Endothelial cell of umbilical vein (primary cell): Measurements from ENCODE around the gene LRRN3. TPM values are rescaled to one million over a fixed set of nuclear protein-coding genes. Genes with fewer than 3 reads are reported as not detected.

Source experiments
- BruUV-seq: library from RNA; stranded (reverse); fragments of 400-500 nt; replicated peaks from 2 replicates; lab custom pipeline; 2021; lab: Mats Ljungman, UMichigan
- CTCF ChIA-PET: fragments of 300-600, 350-600 bp; sonication (Branson Sonifier 250); formaldehyde crosslinking; loops from one replicate; lab custom pipeline; 2021; ENCODE audit warnings: antibody characterized with exemption, inconsistent platforms; lab: Charles Lee
- POLR2A ChIA-PET: fragments of 300-600, 350-600 bp; sonication (Branson Sonifier 250); formaldehyde crosslinking; loops from one replicate; lab custom pipeline; 2021; ENCODE audit warnings: antibody characterized with exemption, inconsistent platforms; lab: Charles Lee
- DNase-seq: peaks from one replicate; pipeline ENCODE4 v3.0.0-alpha.2; 2011; ENCODE audit warnings: low read depth, low spot score
- FAIRE-seq: peaks from 2 replicates; lab custom pipeline; 2011; peaks lifted over from hg19 to GRCh38; lab: Jason Lieb, UNC
- H2AFZ ChIP-seq: 2 replicates; pipeline ENCODE4 v1.6.0; 2012; ENCODE audit warnings: low read depth, low read length, control low read depth, inconsistent platforms
- H3K27ac ChIP-seq: 2 replicates; pipeline ENCODE4 v1.5.1; 2011; ENCODE audit warnings: low read depth, mild to moderate bottlenecking, control low read depth, low read length, moderate library complexity; ENCODE audit not compliant: insufficient read depth
- H3K27me3 ChIP-seq, 2 experiments: 2 replicates each; pipeline versions ENCODE4 v1.6.0 to v1.6.1; 2011; ENCODE audit warnings: low read length in 2 of 2, mixed read lengths in 1 of 2; ENCODE audit not compliant: control insufficient read depth in 2 of 2, insufficient read depth in 2 of 2
- H3K36me3 ChIP-seq, 2 experiments: 2 replicates in 1 of 2; 3 replicates in 1 of 2; pipeline ENCODE4 v1.5.1; 2011; ENCODE audit warnings: low read length in 2 of 2, mild to moderate bottlenecking in 1 of 2, moderate library complexity in 1 of 2; ENCODE audit not compliant: control insufficient read depth in 2 of 2, insufficient read depth in 2 of 2; ENCODE audit errors: extremely low read depth in 1 of 2
- H3K4me1 ChIP-seq: 3 replicates; pipeline ENCODE4 v1.5.1; 2011; ENCODE audit warnings: mild to moderate bottlenecking, low read length; ENCODE audit not compliant: control insufficient read depth, insufficient read depth; ENCODE audit errors: extremely low read depth
- H3K4me2 ChIP-seq: 2 replicates; pipeline ENCODE4 v1.6.1; 2011; ENCODE audit warnings: low read length, control low read depth, mixed read lengths; ENCODE audit not compliant: insufficient read depth
- H3K4me3 ChIP-seq, 3 experiments: fragments of 200-600 bp in 1 of 3; sonication (generic), shearing (Covaris generic) in 1 of 3; replicated peaks in 1 of 3; 2 replicates each; pipeline ENCODE4 v1.5.1; 2011 to 2016; ENCODE audit warnings: control low read depth in 3 of 3, low read length in 3 of 3, mild to moderate bottlenecking in 2 of 3, inconsistent platforms in 1 of 3, low read depth in 1 of 3, moderate library complexity in 1 of 3; ENCODE audit not compliant: insufficient read depth in 1 of 3
- H3K79me2 ChIP-seq: 2 replicates; pipeline ENCODE4 v1.6.0; 2012; ENCODE audit warnings: low read length, inconsistent platforms; ENCODE audit not compliant: control insufficient read depth, insufficient read depth
- H3K9ac ChIP-seq: replicated peaks from 2 replicates; pipeline ENCODE3; 2011; ENCODE audit warnings: low read length, control low read depth; ENCODE audit not compliant: insufficient read depth; ENCODE audit errors: extremely low read depth
- H3K9me1 ChIP-seq: replicated peaks from 3 replicates; pipeline ENCODE4 v1.6.0; 2011; ENCODE audit warnings: mild to moderate bottlenecking, low read length; ENCODE audit not compliant: control insufficient read depth, insufficient read depth; ENCODE audit errors: extremely low read depth
- H3K9me3 ChIP-seq: replicated peaks from 2 replicates; pipeline ENCODE4 v1.5.1; 2012; ENCODE audit warnings: low read length, inconsistent platforms; ENCODE audit not compliant: control insufficient read depth, insufficient read depth
- H4K20me1 ChIP-seq: replicated peaks from 2 replicates; pipeline ENCODE3; 2011; ENCODE audit warnings: mild to moderate bottlenecking, low read length; ENCODE audit not compliant: control insufficient read depth, insufficient read depth; ENCODE audit errors: extremely low read depth
- CTCF ChIP-seq, 2 donors: IDR thresholded peaks; 1 replicate in 1 of 2; 2 replicates in 1 of 2; pipeline ENCODE4 v1.5.1; 2011; ENCODE audit warnings: low read length in 2 of 2, mild to moderate bottlenecking in 2 of 2, moderate library complexity in 2 of 2, control low read depth in 1 of 2, inconsistent platforms in 1 of 2, low read depth in 1 of 2; ENCODE audit not compliant: insufficient read depth in 1 of 2; ENCODE audit errors: extremely low read depth in 1 of 2
- EZH2 ChIP-seq: IDR thresholded peaks from 2 replicates; pipeline ENCODE4 v1.6.1; 2012; ENCODE audit warnings: borderline replicate concordance, low read depth, mild to moderate bottlenecking, moderate library complexity, low read length, inconsistent platforms; ENCODE audit not compliant: severe bottlenecking
- FOS ChIP-seq: IDR thresholded peaks from 2 replicates; pipeline ENCODE4 v1.6.1; 2011; ENCODE audit warnings: mild to moderate bottlenecking, low read length, moderate library complexity, borderline replicate concordance; ENCODE audit not compliant: insufficient read depth
- GATA2 ChIP-seq: IDR thresholded peaks from 2 replicates; pipeline ENCODE4 v1.7.0; 2011; ENCODE audit warnings: low read depth, mild to moderate bottlenecking, moderate library complexity, mixed read lengths, low read length; ENCODE audit not compliant: insufficient read length, insufficient read depth
- JUN ChIP-seq: IDR thresholded peaks from 2 replicates; pipeline ENCODE4 v1.6.1; 2011; ENCODE audit warnings: borderline replicate concordance, low read depth; ENCODE audit not compliant: insufficient read length, insufficient read depth
- MAX ChIP-seq: IDR thresholded peaks from 2 replicates; pipeline ENCODE4 v1.6.1; 2011; ENCODE audit not compliant: insufficient read depth, insufficient read length
- MYC ChIP-seq: IDR thresholded peaks from one replicate; pipeline ENCODE4 v1.6.1; 2011; ENCODE audit warnings: mild to moderate bottlenecking, low read depth, low read length
- POLR2A ChIP-seq: IDR thresholded peaks from 2 replicates; pipeline ENCODE4 v1.6.1; 2012; ENCODE audit warnings: low read depth, mild to moderate bottlenecking, control low read depth, low read length
- POLR2AphosphoS5 ChIP-seq: IDR thresholded peaks from 2 replicates; pipeline ENCODE4 v1.6.1; 2012; ENCODE audit warnings: low read depth, mild to moderate bottlenecking, control low read depth, low read length, moderate library complexity; ENCODE audit not compliant: insufficient read depth
- dilution Hi-C: fragments of 300-500 bp; cut with MboI; formaldehyde crosslinking; loops from one replicate; pipeline ENCODE4 v1.15.0; 2019; ENCODE audit warnings: low sequenced_read_pairs; ENCODE audit not compliant: extremely low pct_ligation_motif_present
- intact Hi-C: fragments of 100-400 bp; cut with micrococcal nuclease; formaldehyde crosslinking; loops from one replicate; pipeline ENCODE4 v1.10.0; 2022
- polyA plus RNA-seq, 4 experiments: library from polyadenylated mRNA; depleted of rRNA in 3 of 4; stranded (reverse) in 3 of 4; unstranded in 1 of 4; fragments of >200 nt; gene quantifications; 2 replicates each; pipeline versions ENCODE4 v1.2.1 to v1.2.3, GENCODE V29; 2011 to 2012; ENCODE audit warnings: missing spikeins in 1 of 4
- total RNA-seq: library from RNA; stranded (reverse); gene quantifications from 2 replicates; pipeline ENCODE4 v1.2.3, GENCODE V29; 2021

LRRN3 gene
- total and polyA plus RNA-seq, 2 donors (not counting 3 experiments of a cell fraction or from before 2014, with no cell fraction given): not detected

GRCh38 chr7:111173990-111174389 lies 83.1 kb downstream of the LRRN3 start:
- no peak overlapping the region for H3K4me2 ChIP-seq
- H3K9me1 ChIP-seq: no peaks in the 10 kb centered on the region
- CTCF ChIA-PET: no interaction called here
- H4K20me1 ChIP-seq: no peaks in the 10 kb centered on the region
- intact Hi-C loops: no loop called here
- H2AFZ ChIP-seq: no peak overlapping the region
- no peaks in the 10 kb centered on the region for H3K36me3 ChIP-seq
- H3K9me3 ChIP-seq: no peaks in the 10 kb centered on the region
- no peaks in the 10 kb centered on the region for H3K79me2 ChIP-seq
- POLR2A ChIA-PET: no interaction called here
- H3K4me1 ChIP-seq: no peaks in the 10 kb centered on the region
- no peaks in the 10 kb centered on the region for H3K27me3 ChIP-seq
- FAIRE-seq (no peak), DNase-seq (no peak)
- no peak overlapping the region for H3K9ac ChIP-seq
- TF ChIP-seq POLR2AphosphoS5: no peak
- TF ChIP-seq FOS: no peak
- no peak for TF ChIP-seq JUN
- TF ChIP-seq GATA2: no peak
- TF ChIP-seq POLR2A: no peak
- TF ChIP-seq CTCF (IDR thresholded peaks at IDR 0.05; ENCODE audit: extremely low read depth in 1 of 2, insufficient read depth in 1 of 2, low read depth in 1 of 2, low read length in 2 of 2): no peak
- TF ChIP-seq EZH2: no peak
- no peak for TF ChIP-seq MAX
- TF ChIP-seq MYC: no peak
- no peak overlapping the region for H3K27ac ChIP-seq
- H3K4me3 ChIP-seq: no peak overlapping the region
- dilution Hi-C loops: no loop called here
- no TSS peak for BruUV-seq
